Measurements from ENCODE around the gene SEMA5A. TPM values are rescaled to one million over a fixed set of nuclear protein-coding genes. Genes with fewer than 3 reads are reported as not detected.

SEMA5A gene
- total RNA-seq, 3 donors from 2014 or later = 3.0 to 35.4 (median 25.9) TPM

GRCh38 chr5:9149988-9150387, 395.9 kb downstream of the SEMA5A start:
- TF ChIP-seq CTCF (IDR thresholded peaks at IDR 0.05) (no peak), POLR2AphosphoS5 (IDR thresholded peaks at IDR 0.05) (no peak), POLR2A (IDR thresholded peaks at IDR 0.05) (no peak)
- intact Hi-C loops (cut with DNase I; ENCODE audit: low total_unique reads) = no loop called here
- no peaks in the 10 kb centered on the region for H3K36me3 ChIP-seq
- no peak for DNase-seq (ENCODE audit: low spot score in 2 of 2)
- H3K4me3 ChIP-seq = no peak overlapping the region
- no peaks in the 10 kb centered on the region for H3K4me1 ChIP-seq
- H3K9me3 ChIP-seq = peaks cover 0 to 2% of the 10 kb centered on the region in 2 donors
- no peaks in the 10 kb centered on the region for H3K27me3 ChIP-seq
- no peak overlapping the region for H3K27ac ChIP-seq

- no peak for TF ChIP-seq CTCF (IDR thresholded peaks at IDR 0.05)
- no peak for TF ChIP-seq POLR2AphosphoS5 (IDR thresholded peaks at IDR 0.05)
- TF ChIP-seq POLR2A (IDR thresholded peaks at IDR 0.05) = no peak
- Histone ChIP-seq H3K27me3 (no peaks in the 10 kb centered on the region), H3K9me3 (peaks cover 0 to 6% of the 10 kb centered on the region in 2 donors), H3K36me3 (no peaks in the 10 kb centered on the region), H3K27ac (no peak overlapping the region), H3K4me1 (no peaks in the 10 kb centered on the region), H3K4me3 (no peak overlapping the region)
- intact Hi-C loops (cut with DNase I; ENCODE audit: low total_unique reads) = no loop called here
- no peak for DNase-seq (ENCODE audit: low spot score in 2 of 2)
Observed at GRCh38 chr5:9148242-9148641, 397.6 kb downstream of the SEMA5A start.

GRCh38 chr5:9140711-9141110, 405.2 kb downstream of the SEMA5A start:
- TF ChIP-seq POLR2AphosphoS5 (IDR thresholded peaks at IDR 0.05) (no peak), POLR2A (IDR thresholded peaks at IDR 0.05) (no peak)
- Histone ChIP-seq H3K27ac (no peak overlapping the region), H3K4me1 (no peaks in the 10 kb centered on the region), H3K27me3 (no peaks in the 10 kb centered on the region), H3K9me3 (peaks cover 0 to 6% of the 10 kb centered on the region in 2 donors), H3K4me3 (no peak overlapping the region), H3K36me3 (no peaks in the 10 kb centered on the region)
- no peak for DNase-seq (ENCODE audit: low spot score in 2 of 2)
- intact Hi-C loops (cut with DNase I; ENCODE audit: low total_unique reads) = no loop called here

GRCh38 chr5:9140202-9140601, 405.7 kb downstream of the SEMA5A start:
- no peak for TF ChIP-seq POLR2AphosphoS5 (IDR thresholded peaks at IDR 0.05)
- TF ChIP-seq CTCF (IDR thresholded peaks at IDR 0.05) = no peak
- no peak for TF ChIP-seq POLR2A (IDR thresholded peaks at IDR 0.05)
- Histone ChIP-seq H3K27ac (no peak overlapping the region), H3K4me1 (no peaks in the 10 kb centered on the region), H3K27me3 (no peaks in the 10 kb centered on the region), H3K4me3 (no peak overlapping the region), H3K36me3 (no peaks in the 10 kb centered on the region), H3K9me3 (peaks cover 0 to 6% of the 10 kb centered on the region in 2 donors)
- intact Hi-C loops (cut with DNase I; ENCODE audit: low total_unique reads) = no loop called here
- no peak for DNase-seq (ENCODE audit: low spot score in 2 of 2)

GRCh38 chr5:9139344-9139743, 406.5 kb downstream of the SEMA5A start:
- Histone ChIP-seq H3K27me3 (no peaks in the 10 kb centered on the region), H3K4me1 (no peaks in the 10 kb centered on the region), H3K9me3 (no peaks in the 10 kb centered on the region), H3K4me3 (no peak overlapping the region), H3K27ac (no peak overlapping the region), H3K36me3 (no peaks in the 10 kb centered on the region)
- no peak for TF ChIP-seq POLR2AphosphoS5 (IDR thresholded peaks at IDR 0.05)
- TF ChIP-seq CTCF (IDR thresholded peaks at IDR 0.05) = no peak
- TF ChIP-seq POLR2A (IDR thresholded peaks at IDR 0.05) = no peak
- intact Hi-C loops (cut with DNase I; ENCODE audit: low total_unique reads) = no loop called here
- DNase-seq (ENCODE audit: low spot score in 2 of 2) = no peak

GRCh38 chr5:9128136-9128535, 417.7 kb downstream of the SEMA5A start:
- no peak overlapping the region for H3K27ac ChIP-seq
- H3K27me3 ChIP-seq = no peaks in the 10 kb centered on the region
- H3K36me3 ChIP-seq = peaks cover 3% of the 10 kb centered on the region
- H3K4me3 ChIP-seq = no peak overlapping the region
- TF ChIP-seq POLR2A (IDR thresholded peaks at IDR 0.05) = no peak
- TF ChIP-seq CTCF (IDR thresholded peaks at IDR 0.05) = no peak
- no peak for TF ChIP-seq POLR2AphosphoS5 (IDR thresholded peaks at IDR 0.05)
- DNase-seq (ENCODE audit: low spot score in 2 of 2) = no peak
- intact Hi-C loops (cut with DNase I; ENCODE audit: low total_unique reads) = no loop called here
- no peaks in the 10 kb centered on the region for H3K9me3 ChIP-seq
- H3K4me1 ChIP-seq = no peaks in the 10 kb centered on the region

Measured in breast epithelium (tissue), 4 donors.